Measurements from ENCODE around the gene ITPRID1. TPM values are rescaled to one million over a fixed set of nuclear protein-coding genes. Genes with fewer than 3 reads are reported as not detected.

ITPRID1 gene
- total and polyA plus RNA-seq, 2 donors (not counting 1 experiment from before 2014, with no cell fraction given), result not detected

DNA sequence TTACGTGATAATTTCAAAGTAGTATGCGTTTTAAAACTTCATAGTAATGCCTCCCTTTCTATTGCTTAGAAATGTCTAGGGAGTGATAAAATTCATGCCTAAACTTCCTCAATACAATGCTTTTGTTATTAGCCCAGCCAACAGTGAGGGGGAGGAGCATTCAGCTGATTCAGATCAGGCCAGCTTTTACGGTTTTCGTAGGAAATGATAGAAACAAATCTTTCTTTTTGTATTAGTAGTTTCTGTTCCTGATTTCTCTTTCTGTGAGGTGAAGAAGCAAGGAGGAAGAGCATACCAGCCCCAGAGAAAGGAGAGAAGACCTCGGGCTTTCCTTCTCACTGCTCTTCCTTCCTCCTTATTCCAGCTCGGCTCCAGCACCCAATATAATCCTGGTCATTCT lies 35.2 kb upstream of the ITPRID1 start:
- H3K36me3 ChIP-seq (replicated peaks in 1 of 2; ENCODE audit: control extremely low read depth in 1 of 2, control insufficient read depth in 1 of 2, extremely low read depth in 1 of 2, insufficient read depth in 2 of 2, low read length in 1 of 2), result no peaks in the 10 kb centered on the region
- no peak overlapping the region for H3K9ac ChIP-seq (ENCODE audit: low read length)
- H3K27ac ChIP-seq (ENCODE audit: low read length in 2 of 2), result no peak overlapping the region
- POLR2A ChIA-PET, result no interaction called here
- DNase-seq (no peak), ATAC-seq (ENCODE audit: low read depth) (no peak)
- Mint-ChIP-seq H3K4me3 (no peak overlapping the region), H3K4me1 (peaks cover 9% of the 10 kb centered on the region), H3K27ac (no peak overlapping the region), H3K9me3 (ENCODE audit: insufficient read depth) (no peaks in the 10 kb centered on the region), H3K27me3 (peaks cover 3% of the 10 kb centered on the region)
- no peaks in the 10 kb centered on the region for H3K27me3 ChIP-seq (replicated peaks in 1 of 4; ENCODE audit: control extremely low read depth in 1 of 4, control insufficient read depth in 3 of 4, insufficient read depth in 4 of 4, low read length in 3 of 4)
- CTCF ChIA-PET, result no interaction called here
- intact Hi-C loops (cut with micrococcal nuclease), result no loop called here
- no peaks in the 10 kb centered on the region for H3K79me2 ChIP-seq (ENCODE audit: control insufficient read depth, insufficient read depth, low read length)
- H3K9me3 ChIP-seq (ENCODE audit: control extremely low read depth in 1 of 3, control insufficient read depth in 2 of 3, insufficient read depth in 1 of 3, low read length in 2 of 3), result peaks cover 0 to 2% (median 0%) of the 10 kb centered on the region in 3 donors
- H3K4me2 ChIP-seq (replicated peaks; ENCODE audit: low read depth, low read length, poor library complexity, severe bottlenecking), result no peak overlapping the region
- H2AFZ ChIP-seq (ENCODE audit: insufficient read depth, low read depth, low read length, poor library complexity, severe bottlenecking), result no peak overlapping the region
- H3K4me1 ChIP-seq (ENCODE audit: control insufficient read depth in 2 of 2, insufficient read depth in 2 of 2, low read length in 2 of 2), result no peaks in the 10 kb centered on the region
- no peaks in the 10 kb centered on the region for H4K20me1 ChIP-seq (ENCODE audit: control insufficient read depth, insufficient read depth, low read length, poor library complexity, severe bottlenecking)
- WGBS (ENCODE audit: insufficient coverage), result no CpG with 5 or more reads among the region's 6 CpGs
- TF ChIP-seq, protein P1, sequence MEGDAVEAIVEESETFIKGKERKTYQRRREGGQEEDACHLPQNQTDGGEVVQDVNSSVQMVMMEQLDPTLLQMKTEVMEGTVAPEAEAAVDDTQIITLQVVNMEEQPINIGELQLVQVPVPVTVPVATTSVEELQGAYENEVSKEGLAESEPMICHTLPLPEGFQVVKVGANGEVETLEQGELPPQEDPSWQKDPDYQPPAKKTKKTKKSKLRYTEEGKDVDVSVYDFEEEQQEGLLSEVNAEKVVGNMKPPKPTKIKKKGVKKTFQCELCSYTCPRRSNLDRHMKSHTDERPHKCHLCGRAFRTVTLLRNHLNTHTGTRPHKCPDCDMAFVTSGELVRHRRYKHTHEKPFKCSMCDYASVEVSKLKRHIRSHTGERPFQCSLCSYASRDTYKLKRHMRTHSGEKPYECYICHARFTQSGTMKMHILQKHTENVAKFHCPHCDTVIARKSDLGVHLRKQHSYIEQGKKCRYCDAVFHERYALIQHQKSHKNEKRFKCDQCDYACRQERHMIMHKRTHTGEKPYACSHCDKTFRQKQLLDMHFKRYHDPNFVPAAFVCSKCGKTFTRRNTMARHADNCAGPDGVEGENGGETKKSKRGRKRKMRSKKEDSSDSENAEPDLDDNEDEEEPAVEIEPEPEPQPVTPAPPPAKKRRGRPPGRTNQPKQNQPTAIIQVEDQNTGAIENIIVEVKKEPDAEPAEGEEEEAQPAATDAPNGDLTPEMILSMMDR (IDR thresholded peaks at IDR 0.05), result no peak
- no peak for TF ChIP-seq EZH2 (IDR thresholded peaks at IDR 0.05; ENCODE audit: borderline replicate concordance, insufficient read depth, low read depth, low read length, poor library complexity, severe bottlenecking)
- no peak overlapping the region for H3K4me3 ChIP-seq (ENCODE audit: control extremely low read depth in 1 of 5, extremely low read depth in 1 of 5, insufficient read depth in 1 of 5, low read depth in 2 of 5, low read length in 4 of 5)

DNA sequence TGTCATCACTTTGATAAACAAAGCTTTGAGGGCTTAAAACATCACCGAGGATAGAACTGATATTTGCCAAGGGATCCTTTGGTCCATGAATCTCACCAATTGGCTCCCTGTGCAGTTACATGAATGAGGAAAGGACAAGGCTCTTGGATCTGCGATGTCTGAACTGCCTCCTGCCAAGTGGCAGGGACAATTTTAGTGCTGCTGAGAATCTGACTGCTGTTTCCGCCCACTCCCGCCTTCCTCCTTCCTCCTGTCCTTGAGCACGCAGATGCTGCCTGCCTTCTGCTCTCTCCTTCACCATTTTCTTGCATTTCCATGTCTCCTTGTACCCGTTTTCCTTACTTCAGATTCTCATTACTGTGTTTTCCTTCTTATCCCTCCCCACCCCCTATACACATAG lies 26.8 kb upstream of the ITPRID1 start:
- Histone ChIP-seq H3K9me3 (ENCODE audit: control extremely low read depth in 1 of 3, control insufficient read depth in 2 of 3, insufficient read depth in 1 of 3, low read length in 2 of 3) (no peaks in the 10 kb centered on the region), H4K20me1 (ENCODE audit: control insufficient read depth, insufficient read depth, low read length, poor library complexity, severe bottlenecking) (no peaks in the 10 kb centered on the region), H3K4me3 (ENCODE audit: control extremely low read depth in 1 of 5, extremely low read depth in 1 of 5, insufficient read depth in 1 of 5, low read depth in 2 of 5, low read length in 4 of 5) (no peak overlapping the region), H3K27me3 (replicated peaks in 1 of 4; ENCODE audit: control extremely low read depth in 1 of 4, control insufficient read depth in 3 of 4, insufficient read depth in 4 of 4, low read length in 3 of 4) (no peaks in the 10 kb centered on the region), H3K79me2 (ENCODE audit: control insufficient read depth, insufficient read depth, low read length) (no peaks in the 10 kb centered on the region), H3K36me3 (replicated peaks in 1 of 2; ENCODE audit: control extremely low read depth in 1 of 2, control insufficient read depth in 1 of 2, extremely low read depth in 1 of 2, insufficient read depth in 2 of 2, low read length in 1 of 2) (no peaks in the 10 kb centered on the region), H2AFZ (ENCODE audit: insufficient read depth, low read depth, low read length, poor library complexity, severe bottlenecking) (no peak overlapping the region), H3K27ac (ENCODE audit: low read length in 2 of 2) (no peak overlapping the region), H3K9ac (ENCODE audit: low read length) (no peak overlapping the region), H3K4me1 (ENCODE audit: control insufficient read depth in 2 of 2, insufficient read depth in 2 of 2, low read length in 2 of 2) (no peaks in the 10 kb centered on the region), H3K4me2 (replicated peaks; ENCODE audit: low read depth, low read length, poor library complexity, severe bottlenecking) (no peak overlapping the region)
- Mint-ChIP-seq H3K4me1 (no peaks in the 10 kb centered on the region), H3K9me3 (ENCODE audit: insufficient read depth) (peaks cover 2% of the 10 kb centered on the region), H3K4me3 (no peak overlapping the region), H3K27me3 (no peaks in the 10 kb centered on the region), H3K27ac (no peak overlapping the region)
- no peak for TF ChIP-seq EZH2 (IDR thresholded peaks at IDR 0.05; ENCODE audit: borderline replicate concordance, insufficient read depth, low read depth, low read length, poor library complexity, severe bottlenecking)
- ChIA-PET POLR2A (no interaction called here), CTCF (no interaction called here)
- intact Hi-C loops (cut with micrococcal nuclease), result no loop called here
- DNase-seq (no peak), ATAC-seq (ENCODE audit: low read depth) (no peak)
- 71% methylated on average over 5 of the region's 6 CpGs for WGBS (ENCODE audit: insufficient coverage)

Data from B cell (primary cell).